ENCODE measurements around the gene ALDH4A1.

Gene ALDH4A1

DNA sequence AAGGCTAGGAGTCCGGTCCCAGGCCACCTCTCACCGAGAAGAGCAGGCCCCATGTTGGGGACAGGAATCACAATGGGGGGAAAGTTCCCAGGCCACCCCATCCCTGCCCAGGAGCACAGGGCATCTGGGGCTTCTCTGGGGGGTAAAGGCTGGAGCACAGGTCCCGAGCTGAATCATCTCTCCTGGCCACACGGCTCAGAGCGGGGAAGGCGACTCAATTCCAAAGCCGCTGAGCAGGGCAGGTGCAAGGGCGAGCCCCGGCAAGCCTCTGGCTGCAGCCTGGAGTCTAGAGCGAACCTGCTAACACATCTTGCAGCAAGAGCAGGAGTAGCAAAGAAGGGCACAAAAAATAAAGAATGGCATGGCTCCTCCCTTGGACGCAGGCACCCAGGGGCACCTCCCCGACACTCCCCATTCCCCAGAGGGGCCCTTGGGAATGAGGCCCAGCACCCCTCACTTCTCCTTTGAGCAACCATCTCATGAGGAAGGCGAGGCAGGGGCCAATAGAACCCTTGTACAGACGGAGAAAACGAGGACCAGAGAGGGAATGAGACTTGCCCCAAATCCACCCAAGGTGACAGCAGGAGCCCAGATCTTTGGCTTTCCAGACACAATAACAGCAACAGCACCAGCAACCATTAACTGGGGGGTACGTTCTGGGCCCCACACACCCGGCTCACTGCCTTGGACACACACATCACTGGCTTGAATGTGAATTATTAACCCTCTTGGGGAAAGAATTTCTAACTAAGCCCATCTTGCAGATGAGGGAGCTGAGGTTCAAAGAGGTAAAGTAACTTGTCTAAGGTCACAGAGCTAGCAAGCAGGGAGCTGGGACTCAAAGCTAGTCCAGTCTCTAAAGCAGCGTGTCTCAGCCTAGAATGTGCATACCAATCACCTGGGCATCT lies 20.7 kb upstream of the ALDH4A1 start:
- DNase-seq (ENCODE audit: low read depth), result no peak

DNA sequence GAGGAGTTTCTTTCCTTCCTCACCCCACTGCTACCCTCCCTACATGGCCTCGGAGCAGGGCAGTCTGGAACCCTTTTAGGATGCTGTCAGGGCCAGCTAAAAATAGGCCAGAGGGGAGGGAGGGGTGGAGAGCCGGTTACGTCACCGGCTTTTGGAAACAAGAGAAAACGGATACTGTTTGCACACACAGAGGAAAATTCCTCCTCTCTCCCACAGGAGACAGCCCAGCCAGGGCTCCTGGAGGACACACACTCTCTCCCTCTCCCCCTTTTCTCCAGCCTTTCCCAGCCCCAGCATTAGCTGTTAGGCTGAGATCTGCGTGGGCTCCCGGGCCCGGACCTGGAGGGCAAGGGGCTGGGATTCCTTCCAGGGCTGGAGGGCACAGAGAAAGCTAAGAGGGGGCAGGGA lies 20.0 kb upstream of the ALDH4A1 start:
- DNase-seq (ENCODE audit: low read depth), result peak; percentile 59

DNA sequence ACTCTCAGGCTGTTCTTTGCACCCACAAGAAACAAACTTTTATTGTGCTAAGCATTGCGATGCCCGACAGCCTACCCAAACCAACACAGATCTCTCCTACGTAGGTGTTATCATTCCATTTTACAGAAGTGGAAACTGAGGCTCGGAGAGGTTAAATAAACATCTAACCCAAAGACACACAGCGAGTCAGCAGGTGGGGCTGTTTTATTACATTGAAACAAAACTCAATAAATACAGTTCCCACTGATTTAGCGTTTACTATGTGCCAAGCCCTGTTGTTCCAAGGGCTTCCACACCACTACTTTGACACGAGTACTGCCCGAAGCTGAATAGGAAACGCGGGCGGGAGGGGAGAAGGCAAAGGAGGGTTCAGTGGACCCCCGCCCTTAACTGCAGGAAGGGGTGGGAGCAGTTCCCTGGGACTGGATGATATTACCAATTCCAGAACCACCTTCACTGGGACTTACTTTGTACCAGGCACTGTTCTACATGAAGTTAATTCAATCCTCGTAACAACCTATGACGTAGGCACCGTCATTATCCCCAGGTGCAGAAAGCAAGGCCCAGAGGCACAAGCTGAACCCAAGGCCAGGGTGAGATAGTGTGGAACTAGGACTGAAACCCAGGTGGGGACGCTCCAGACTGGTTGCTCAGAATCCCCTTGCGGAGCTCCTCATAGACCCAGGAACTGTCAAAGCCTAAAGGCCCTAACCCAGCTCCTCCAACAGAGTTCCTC lies 19.3 kb upstream of the ALDH4A1 start:
- DNase-seq (ENCODE audit: low read depth), result no peak

DNA sequence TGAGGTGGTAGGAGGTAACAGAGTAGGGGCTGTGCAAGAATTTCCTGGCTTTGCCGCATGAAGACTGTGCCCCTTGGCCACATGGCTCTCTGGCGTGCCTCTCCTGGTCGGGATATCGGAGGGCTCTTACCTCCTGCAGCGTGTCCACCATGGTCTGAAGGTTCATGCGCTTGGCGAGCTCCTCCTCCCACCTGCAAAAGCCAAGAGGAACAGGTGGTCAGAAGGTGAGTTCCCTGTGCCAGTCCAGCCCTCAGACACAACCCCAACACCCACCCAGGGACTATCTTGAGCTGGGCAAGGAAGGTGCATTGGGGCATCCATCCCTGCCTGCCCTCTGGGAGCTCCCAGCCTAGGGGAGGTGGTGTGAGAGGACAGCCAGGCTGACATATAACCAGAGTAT lies 18.6 kb upstream of the ALDH4A1 start:
- DNase-seq (ENCODE audit: low read depth), result no peak

DNA sequence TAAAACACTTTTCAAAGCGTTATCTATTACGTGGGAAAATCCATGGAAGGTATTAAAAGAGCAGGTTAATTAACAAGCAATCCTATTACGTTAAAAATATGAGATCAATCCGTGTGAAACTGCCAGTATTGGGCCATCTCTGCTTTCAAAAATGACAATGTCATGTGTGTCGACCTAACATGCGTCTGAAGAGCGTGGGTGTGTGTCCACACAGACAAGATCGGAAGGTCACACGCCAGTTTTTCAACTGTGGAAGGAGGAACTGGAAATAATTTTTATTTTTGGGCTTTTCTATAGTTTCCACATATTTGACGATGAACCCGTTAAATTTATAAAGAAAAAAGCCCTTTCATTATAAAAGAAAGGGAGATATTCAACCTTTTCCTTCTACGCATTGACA lies 17.6 kb upstream of the ALDH4A1 start:
- DNase-seq (ENCODE audit: low read depth), result no peak

DNA sequence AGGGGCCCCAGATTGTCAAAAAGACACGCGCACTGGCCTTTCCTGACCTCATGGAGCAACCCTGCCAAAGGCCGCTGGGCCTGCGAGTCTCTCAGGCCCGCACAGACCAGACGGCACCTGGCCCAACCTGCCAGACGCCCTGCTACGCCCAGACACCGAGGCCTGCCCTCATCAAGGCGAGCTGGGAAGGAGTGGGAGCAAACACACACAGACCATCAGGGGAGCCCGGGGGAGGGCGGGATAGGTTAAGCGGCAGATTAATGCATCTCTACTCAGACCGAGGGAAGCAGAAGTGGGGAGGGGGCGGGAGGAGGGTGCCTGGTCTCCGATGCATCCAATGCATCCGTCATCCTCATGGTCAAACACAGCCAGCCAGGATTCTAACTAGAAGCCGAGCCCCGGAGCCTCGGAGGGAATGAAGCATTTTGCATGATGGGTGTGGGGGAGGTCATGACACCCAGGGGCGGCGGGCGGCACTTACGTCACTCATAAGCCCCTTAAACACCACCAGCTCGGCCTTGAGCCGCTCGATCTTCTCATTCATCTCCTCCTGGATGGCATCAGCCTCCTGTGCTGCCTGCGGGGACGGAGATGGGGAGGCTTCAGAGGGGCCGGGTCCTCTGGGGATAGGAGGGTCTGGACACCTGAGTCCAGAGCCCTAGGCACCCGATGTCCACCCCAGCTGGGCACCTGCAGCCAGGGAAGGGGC lies 17.0 kb upstream of the ALDH4A1 start:
- no peak for DNase-seq (ENCODE audit: low read depth)

DNA sequence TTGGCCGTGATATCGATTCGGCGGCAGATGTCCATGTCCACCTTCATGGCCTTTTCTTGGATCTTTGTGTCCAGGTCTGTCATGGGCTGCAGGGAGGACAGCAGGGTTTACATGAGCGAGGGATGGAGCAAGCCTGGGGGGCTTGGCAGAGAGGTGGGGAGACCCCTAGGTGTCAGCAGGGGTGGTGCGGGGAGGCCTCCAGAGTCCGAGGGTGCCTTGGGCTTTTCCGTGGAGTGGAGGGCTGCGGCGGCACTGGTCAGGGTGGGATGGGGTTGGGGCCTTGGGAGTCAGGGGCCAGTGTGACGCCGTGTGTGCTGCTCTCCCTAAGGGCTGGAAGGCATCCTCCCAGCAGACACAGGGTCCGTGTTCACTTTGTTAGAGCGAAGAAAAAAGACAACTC lies 16.1 kb upstream of the ALDH4A1 start:
- no peak for DNase-seq (ENCODE audit: low read depth)

DNA sequence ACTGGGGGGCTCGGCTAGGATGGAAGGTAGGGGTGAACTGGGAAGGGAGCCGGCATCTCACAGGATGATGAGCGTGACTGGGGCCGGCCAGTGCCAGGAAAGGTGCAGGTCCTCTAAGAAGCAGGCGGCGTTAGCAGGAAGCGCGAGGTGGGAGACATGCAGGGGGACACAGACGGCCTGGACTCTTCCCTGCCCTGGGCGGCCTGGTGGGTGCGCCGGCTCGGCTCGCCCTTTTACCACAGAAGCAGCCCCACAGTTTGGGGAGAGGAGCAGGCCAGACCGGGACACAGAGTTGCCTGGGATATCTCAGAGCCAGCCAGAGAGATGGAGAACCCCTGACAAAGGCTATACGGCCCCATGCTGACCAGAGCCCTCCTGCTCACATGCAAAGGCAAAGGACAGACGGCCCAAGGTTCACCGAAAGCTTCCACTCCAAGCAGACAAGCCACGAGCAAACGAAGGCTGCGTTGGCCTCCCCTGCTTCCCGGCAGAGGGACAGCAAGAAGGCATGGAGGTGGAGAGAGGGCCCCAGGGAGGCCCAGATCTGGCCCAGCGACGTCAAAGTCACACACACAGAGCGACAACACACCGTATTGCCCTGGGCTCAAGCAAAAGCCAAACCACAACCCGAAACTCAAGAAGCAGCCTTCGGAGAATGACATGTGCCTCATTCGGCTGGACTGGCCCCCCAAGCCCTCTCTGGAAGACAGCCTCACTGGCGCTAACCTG lies 14.9 kb upstream of the ALDH4A1 start:
- no peak for DNase-seq (ENCODE audit: low read depth)

DNA sequence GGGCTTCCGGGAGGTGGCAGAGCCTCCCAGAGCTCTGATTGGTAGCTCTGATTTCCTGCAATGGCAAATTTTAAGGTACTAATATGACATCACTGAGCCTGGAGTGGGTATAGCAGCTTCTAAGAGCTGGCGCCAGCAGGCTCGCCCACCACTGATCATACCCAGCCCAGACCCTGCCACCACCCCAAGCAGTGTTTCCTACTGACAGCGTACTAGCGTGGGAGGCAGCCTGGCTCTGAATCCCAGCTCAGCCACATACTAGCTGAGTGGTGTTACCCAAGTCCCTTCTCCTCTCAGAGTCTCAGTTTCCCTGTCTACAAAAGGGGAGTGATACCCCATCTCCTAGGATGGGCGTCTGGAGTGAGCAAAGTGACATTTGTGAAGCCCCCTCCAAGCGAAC lies 13.0 kb upstream of the ALDH4A1 start:
- no peak for DNase-seq (ENCODE audit: low read depth)

DNA sequence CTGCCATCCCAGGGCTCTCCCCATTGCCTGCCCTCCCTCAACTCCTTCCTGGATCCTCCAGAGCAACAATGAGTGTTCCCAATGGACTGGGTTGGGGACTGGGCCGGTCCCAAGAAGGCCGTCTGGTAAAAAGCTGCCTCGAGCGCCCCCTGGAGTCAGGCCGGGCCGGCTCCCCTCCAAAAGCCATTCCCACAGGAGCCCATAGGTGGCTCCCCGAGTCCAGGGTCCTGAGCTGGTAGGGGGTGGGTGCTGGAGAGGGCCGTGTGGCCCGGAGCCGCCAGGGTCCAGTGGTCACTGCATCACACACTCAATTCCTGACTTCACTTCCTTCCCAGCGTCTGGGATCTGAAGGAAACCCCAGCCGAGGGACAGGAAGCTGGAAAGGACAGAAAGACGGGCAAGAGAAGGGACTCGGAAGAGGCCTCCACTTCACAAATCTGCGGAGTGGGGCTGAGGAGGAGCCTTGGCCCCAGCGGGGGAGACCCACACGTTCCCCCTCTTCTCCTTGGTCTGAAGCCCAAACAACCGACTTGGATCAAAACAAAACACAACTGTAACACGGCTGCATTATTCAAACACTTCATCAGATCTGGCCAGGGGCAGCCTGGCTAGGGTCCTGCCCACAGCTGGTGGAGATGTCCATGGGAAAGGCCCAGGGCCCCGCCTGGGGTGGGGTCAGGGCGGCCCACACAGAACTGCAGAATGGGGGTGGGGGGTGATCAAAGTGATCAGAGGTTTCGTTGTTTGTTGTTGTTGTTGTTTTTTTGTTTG lies 10.9 kb upstream of the ALDH4A1 start:
- no peak for DNase-seq (ENCODE audit: low read depth)

DNA sequence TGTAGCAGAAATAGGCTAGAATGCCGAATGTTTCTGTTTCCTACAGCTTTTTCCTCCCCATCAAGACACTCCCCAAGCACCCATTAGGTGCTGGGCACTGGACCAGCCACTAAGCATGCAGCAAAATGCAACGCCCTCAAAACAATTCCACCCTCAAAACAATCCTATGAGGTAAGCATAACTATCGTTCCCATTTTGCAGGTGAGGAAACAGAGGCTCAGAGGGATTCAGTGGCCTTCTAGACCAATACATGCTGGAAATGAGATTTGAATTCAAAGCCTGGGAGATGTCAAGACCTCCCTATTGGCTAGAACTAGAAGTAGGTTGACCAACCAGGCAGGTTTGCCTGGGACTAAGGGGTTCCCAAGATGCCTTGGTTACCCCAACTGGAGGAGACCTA lies 10.2 kb upstream of the ALDH4A1 start:
- no peak for DNase-seq (ENCODE audit: low read depth)

DNA sequence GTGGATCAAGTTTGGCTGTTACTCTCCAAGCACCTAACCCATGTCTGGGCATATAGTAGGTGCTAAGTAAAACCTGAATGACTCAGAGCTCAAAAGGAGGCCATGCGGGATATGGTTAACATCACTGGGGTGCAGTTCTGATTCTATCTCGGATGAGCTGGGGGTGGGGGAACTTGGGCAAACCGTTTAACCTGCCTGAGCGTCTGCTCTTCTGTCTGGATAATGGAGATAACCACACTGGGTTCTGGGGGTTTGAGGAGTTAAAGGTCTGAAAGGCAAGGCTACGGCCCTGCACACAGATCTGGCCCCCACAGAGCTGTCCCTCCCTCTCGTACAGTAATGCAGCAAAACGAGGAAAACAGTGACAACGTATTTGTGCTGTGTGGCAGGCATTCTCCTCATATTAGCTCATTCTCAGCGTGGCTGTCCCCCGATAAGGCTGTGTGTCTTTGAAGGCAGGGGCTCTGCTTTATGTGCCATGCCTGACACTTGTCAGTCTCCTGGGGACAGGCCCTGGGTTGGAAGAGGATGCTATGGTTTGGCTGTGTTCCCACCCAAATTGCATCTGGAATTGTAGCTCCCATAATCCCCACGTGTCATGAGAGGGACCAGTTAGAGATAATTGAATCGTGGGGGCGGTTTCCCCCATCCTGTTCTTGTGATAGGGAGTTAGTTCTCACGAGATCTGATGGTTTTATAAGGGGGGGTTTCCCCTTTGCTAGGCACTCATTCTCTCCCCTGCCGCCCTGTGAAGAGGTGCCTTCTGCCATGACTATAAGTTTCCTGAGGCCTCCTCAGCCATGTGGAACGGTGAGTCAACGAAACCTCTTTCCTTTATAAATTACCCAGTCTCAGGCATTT lies 6.8 kb upstream of the ALDH4A1 start:
- no peak for DNase-seq (ENCODE audit: low read depth)

DNA sequence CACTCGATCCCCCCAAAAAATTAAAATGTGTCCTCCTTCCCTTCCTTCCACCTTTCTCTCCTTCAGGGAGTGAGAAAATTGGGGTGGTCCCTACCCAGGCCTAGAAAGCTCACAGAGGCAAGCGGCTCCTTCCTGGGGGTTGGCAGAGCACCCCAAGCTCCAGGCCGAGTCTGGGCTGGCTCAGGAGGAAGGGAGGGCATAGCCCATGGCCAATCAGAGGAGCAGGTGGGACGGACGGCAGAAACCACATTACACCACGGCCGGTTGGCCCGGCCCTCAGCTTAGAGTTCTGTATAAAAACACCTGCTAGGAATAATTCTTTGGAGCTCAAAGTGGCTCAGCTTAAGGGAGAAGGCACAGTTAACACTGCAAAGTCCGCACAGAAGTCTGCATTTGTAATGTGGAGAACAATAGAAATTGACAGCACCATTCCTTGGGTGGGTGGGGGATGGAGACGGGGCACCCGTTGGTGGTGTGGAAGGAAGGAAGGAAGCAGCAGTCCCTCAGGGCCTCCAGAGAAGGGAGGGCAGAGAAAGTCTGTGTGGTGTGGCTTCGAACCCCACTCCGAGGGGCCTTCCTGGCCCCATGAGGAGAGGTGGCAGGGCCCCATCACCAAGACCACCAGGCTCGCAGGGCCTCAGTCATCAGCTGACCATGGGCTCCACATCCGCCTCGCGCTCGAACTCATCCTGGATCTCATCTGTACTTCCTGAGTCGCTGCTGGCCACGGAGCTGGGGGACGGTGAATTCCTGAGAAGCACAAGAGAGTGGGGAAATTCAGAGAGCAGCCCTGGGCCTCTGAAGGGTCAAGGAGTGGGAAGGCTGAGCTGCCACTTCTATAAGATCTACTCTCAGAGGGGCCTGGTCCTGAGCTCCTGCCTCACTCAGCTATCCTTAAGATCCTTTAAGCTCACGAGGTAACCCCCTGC lies 5.8 kb upstream of the ALDH4A1 start:
- no peak for DNase-seq (ENCODE audit: low read depth)

DNA sequence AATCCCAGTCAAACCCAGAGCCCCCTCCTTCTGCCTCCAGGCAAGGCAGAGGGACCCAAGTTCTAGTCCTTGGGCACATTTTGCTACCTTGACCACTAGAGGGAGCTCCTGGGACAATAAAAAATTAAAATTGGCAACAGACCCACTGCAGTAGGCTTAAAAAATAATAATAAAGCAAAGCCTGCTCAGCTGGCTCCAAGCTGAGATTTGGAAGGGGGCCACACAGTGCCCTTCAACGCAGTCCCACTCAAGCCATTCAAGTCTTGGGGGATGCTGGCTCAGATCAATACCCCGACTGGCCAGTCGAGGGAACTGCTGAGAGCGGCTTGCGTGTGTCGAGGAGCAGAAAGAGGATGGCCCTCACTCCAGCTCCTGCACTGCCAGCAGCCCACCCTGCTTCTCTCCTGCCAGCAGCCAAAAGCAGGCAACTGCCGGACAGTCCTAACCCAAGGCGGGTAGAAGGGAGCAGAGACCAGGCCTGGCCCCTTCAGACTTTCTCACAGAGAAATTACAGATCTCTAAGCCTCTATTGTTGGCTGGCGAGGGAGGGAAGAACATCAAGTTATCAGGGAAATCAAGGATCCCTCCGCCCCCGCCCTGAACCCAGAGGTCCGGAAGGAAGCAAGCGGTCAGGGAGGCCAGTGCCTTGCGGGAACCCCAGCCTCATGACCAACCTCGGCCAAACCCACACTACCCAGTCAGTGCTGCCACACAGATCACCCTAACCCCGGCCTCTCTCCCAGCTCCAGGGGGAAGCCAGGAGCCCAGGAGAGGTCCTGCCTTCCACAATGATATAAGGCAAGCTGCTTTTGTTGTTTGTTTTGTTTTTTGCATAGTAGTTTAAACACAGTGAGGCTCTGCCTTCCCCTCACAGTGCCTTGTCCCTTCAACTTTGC lies 4.9 kb upstream of the ALDH4A1 start:
- no peak for DNase-seq (ENCODE audit: low read depth)

DNA sequence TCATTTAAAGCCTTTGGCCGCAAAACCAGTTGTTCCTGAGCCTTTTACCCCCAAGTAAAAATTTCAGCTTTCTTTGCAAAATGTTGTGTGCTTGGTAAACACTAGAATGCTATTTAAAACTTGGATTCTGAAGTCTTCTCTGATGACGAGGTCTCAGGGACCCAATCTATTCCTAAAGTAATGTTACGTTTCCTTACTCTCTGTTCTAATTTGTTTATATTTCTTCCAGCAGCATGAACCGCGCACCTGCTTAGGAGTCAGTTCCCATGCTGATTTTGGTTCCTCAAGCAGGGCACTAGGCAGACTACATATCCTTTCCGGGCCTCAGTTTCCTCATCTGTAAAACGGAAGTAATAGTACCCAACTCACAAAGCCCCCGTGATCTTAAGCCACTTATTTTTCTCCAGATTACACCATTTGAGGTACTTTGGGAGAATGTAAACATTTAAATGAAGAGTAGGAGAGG lies 969 bp upstream of the ALDH4A1 start:
- DNase-seq (ENCODE audit: low read depth), result no peak

DNA sequence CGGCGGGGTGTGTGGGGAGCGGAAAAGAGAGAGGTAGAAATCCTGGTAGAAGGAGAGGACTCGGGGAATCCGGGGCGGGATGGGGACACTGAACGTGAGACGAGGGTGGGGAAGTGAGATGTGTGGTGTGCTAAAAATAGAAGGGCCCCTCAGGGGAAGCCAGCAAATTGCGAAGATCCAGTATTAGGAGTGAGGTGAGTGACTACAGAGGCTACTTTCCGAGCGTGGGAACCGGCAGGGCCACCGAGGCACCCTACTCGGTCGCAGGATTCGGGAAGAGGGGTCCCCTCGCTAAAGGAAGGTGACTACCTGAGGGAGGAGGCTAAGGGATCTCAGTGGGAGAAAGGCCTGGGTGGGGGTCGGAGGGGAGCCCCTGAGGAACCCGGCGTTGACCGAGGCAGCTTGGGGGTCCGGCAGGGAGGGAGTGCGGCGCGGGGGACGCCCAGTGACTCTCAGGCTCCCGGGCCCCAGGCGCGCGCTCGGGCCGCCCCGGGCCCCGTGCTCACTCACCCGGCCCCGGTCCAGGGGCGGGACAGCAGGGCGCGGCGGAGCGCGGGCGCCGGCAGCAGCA lies 318 bp downstream of the ALDH4A1 start:
- DNase-seq (ENCODE audit: low read depth), result no peak

DNA sequence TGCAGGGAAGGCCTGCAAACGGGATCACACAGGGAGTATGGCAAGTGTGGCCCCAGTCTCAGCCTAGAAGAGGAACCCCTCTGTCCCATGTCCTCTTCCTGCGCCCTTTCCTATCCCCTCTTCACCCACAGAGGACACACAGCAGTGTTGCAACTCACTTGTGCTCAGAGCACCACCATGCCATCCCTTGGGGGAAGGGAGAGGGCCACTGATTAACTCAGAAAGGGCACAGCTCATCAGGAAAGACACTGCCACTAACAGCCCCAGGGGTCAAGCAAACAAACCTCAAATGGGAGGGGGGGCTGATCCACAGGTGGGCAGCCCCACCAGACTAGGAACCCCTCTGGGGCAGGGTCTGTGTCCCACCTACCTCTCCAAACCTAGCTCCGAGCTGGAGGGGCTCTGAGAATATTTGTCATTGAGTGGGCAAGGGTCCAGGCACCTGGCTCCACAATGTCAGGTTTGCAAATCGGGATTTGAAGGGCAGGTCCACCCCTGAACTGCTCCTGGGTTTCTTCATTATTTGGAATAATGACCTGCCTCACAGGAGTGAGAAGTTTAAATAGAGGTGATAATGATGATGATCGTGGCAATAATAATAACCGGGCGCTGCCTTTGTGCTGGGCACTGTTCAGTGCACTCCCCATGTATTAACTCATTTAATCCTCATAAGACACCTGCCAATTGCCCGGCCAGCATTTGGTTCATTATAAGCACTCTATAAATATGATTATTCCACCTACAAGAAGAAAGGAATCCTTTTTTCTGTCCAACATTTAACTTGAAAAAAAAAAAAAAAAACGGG lies 1.0 kb downstream of the ALDH4A1 start:
- no peak for DNase-seq (ENCODE audit: low read depth)

All from HS-27A (cell line).